Tibial nerve (tissue), 4 donors: ENCODE measurements around the gene ANK2.

Experiments
- CTCF ChIP-seq, 5 experiments: fragments of 200-600 bp in 3 of 5; fragments of 450-650 bp in 2 of 5; sonication (generic) in 3 of 5; IDR thresholded peaks; one replicate each; pipeline ENCODE4 v1.5.1; 2016 to 2019; ENCODE audit warnings: antibody characterized with exemption in 5 of 5, mild to moderate bottlenecking in 3 of 5, moderate library complexity in 2 of 5
- EP300 ChIP-seq, 2 donors: sonication (generic); formaldehyde crosslinking; IDR thresholded peaks; one replicate each; pipeline ENCODE4 v1.6.1; 2017; ENCODE audit warnings: antibody characterized with exemption in 2 of 2, mild to moderate bottlenecking in 1 of 2

DNA sequence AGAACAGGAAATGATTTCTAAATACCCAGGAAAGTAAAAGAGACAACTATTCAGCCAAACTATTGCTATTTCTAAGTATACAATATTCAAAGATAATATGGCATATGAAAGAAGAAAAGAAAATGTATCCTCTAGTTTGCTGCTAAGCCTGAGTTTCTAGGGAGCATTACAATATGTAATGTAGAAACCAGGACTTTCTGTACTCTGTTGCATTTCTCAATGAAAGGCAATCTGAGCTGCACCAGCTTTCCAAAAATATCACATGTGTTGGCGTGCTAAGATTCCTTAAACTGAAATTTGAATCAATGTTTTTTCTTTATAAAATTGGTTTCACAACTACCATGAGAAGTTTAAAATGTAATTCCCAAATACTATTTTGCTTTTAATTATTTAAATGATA is 129.6 kb downstream of the ANK2 start:
- TF ChIP-seq CTCF (IDR thresholded peaks at IDR 0.05) (no peak), EP300 (IDR thresholded peaks at IDR 0.05) (peak in 1 of 2 donors; percentile 70)
